Cardiac muscle cell (in vitro differentiated cells and primary cell): ENCODE results near the gene CST7. TPM values are rescaled to one million over a fixed set of nuclear protein-coding genes. Genes with fewer than 3 reads are reported as not detected.
A peak's percentile ranks its signal among the peaks of the same experiment; 100 is the strongest.

ENCODE experiments used
- DNase-seq, 2 donors: peaks; one replicate each; pipeline versions ENCODE4 v3.0.0 to v3.0.0-alpha.2; 2010 to 2017; ENCODE audit warnings: low read depth in 1 of 2, low spot score in 1 of 2
- H3K27ac ChIP-seq: fragments of 200-600 bp; sonication (generic); 2 replicates; pipeline ENCODE4 v1.5.1; 2016
- H3K27me3 ChIP-seq: fragments of 200-600 bp; sonication (generic); 2 replicates; pipeline ENCODE4 v1.6.0; 2016; ENCODE audit warnings: control low read depth
- H3K36me3 ChIP-seq: fragments of 200-600 bp; sonication (generic); 2 replicates; pipeline ENCODE4 v1.5.1; 2016; ENCODE audit warnings: control low read depth
- H3K4me1 ChIP-seq: fragments of 200-600 bp; sonication (generic); 2 replicates; pipeline ENCODE4 v1.8.1; 2017; ENCODE audit warnings: low read depth, mild to moderate bottlenecking, mixed run types
- H3K4me3 ChIP-seq: fragments of 200-600 bp; sonication (generic); 2 replicates; pipeline ENCODE4 v1.5.1; 2016; ENCODE audit warnings: mild to moderate bottlenecking
- H3K9me3 ChIP-seq: fragments of 200-600 bp; sonication (generic); 2 replicates; pipeline ENCODE4 v1.5.1; 2017; ENCODE audit warnings: low read depth, mild to moderate bottlenecking, control low read depth
- CTCF ChIP-seq: IDR thresholded peaks from 2 replicates; pipeline ENCODE4 v1.5.1; 2012; ENCODE audit warnings: low read depth, mild to moderate bottlenecking, low read length
- polyA plus RNA-seq: library from polyadenylated mRNA; unstranded; fragments of >200 nt; fragmentation: Nextera tagmentation; extraction: Ambion mirVana; gene quantifications from 2 replicates; pipeline ENCODE4 v1.2.1, GENCODE V29; 2016
- total RNA-seq: library from RNA; depleted of rRNA; stranded (reverse); fragments of >200 nt; gene quantifications from 2 replicates; pipeline ENCODE4 v1.2.3, GENCODE V29; 2016

Gene CST7
- total and polyA plus RNA-seq, 2 experiments from 2014 or later: 0.20 TPM; not detected in 1

DNA sequence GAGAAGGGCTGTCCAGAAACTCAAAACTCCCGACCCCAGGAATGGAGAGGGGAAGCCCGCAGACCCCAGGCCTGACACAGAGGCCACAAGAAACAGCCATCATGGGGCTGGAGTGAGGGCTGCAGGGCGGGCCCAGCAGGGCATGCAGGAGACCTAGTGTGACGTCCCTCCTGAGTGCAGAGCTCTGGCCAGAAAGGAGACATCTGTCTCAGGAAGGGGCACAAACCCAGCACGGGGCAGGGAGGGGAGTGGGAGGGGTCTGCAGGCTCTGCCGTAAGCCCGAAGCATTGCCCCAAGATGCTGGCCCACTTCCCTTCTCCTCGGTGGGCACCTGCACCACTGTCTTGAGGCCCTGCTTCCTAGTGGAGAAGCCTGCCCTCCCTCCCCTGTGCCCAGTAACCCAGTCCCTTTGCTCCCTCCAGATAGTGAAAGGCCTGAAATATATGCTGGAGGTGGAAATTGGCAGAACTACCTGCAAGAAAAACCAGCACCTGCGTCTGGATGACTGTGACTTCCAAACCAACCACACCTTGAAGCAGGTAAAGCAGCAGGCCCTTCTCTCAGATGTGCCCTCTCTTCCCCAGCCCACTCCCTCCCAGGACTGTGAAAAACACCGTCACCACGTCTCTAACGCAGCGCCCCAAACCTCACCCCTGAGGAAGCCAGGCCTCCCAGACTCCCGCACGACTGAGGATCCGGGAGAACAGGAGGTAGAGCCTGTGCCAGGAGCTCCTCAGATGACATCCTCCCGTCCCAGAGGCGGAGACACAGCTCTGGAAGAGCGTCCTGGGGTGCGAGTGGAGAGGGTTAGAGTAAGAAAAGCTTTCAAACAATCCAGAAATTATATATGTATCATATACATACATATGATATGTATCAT lies 9.7 kb downstream of the CST7 start:
- H3K36me3 ChIP-seq: no peaks in the 10 kb centered on the region
- H3K9me3 ChIP-seq: no peaks in the 10 kb centered on the region
- H3K4me3 ChIP-seq: no peak overlapping the region
- no peaks in the 10 kb centered on the region for H3K27me3 ChIP-seq
- no peaks in the 10 kb centered on the region for H3K4me1 ChIP-seq
- DNase-seq: no peak
- no peak for TF ChIP-seq CTCF
- H3K27ac ChIP-seq: no peak overlapping the region

DNA sequence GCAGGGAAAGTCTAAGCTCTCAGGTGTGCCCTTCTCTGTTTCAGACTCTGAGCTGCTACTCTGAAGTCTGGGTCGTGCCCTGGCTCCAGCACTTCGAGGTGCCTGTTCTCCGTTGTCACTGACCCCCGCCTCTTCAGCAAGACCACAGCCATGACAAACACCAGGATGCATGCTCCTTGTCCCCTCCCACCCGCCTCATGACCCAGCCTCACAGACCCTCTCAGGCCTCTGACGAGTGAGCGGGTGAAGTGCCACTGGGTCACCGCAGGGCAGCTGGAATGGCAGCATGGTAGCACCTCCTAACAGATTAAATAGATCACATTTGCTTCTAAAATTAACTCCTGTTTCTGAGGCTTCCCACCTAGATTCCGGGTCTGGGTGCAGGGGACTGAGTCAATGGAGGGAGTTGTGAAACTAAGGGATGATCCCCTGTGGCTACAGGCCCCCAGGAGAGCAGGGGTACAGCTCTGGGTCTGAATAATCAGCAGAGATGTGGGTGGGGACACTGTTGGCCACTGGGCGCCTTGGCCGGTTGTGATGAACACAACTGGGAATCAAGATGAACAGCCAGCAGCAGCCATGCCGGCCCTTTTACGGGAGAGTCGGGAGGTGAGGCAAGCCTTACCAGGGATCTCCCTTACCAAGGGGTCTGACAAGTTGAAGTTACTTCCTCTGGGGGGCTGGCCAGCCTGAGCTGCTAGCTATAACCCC lies 10.7 kb downstream of the CST7 start:
- H3K36me3 ChIP-seq: no peaks in the 10 kb centered on the region
- H3K9me3 ChIP-seq: no peaks in the 10 kb centered on the region
- peak overlapping the region; percentile 34 for H3K27ac ChIP-seq
- DNase-seq: peak in 1 of 2 donors; percentile 35
- TF ChIP-seq CTCF: no peak
- H3K27me3 ChIP-seq: no peaks in the 10 kb centered on the region
- H3K4me1 ChIP-seq: no peaks in the 10 kb centered on the region
- H3K4me3 ChIP-seq: no peak overlapping the region

DNA sequence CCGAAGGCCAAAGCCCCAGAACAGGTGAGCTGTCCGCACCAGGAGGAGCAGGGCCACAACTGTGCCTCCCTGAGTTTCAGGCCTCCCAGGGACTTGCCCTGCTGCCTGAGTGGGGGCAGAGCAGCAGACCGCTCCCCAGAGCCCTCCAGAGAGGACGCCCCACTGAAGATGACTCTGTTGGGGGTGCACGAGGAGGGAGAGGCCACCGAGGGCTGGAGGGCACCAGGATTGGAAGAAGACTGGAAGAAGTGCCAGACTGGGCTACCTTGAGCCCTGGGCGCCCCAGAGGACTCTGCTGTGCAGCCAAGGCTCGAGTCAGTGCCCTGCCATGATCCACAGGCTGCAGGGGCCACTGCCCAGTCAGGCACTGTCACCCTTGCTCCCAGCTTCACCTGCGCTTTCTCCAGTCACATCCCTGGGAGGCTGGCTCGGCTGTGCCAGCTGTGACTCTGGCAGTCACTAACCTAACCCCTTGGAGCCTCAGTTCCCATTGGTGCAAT lies 11.3 kb downstream of the CST7 start:
- Histone ChIP-seq H3K36me3 (no peaks in the 10 kb centered on the region), H3K9me3 (no peaks in the 10 kb centered on the region), H3K4me1 (no peaks in the 10 kb centered on the region), H3K4me3 (no peak overlapping the region), H3K27ac (peak overlapping the region; percentile 34), H3K27me3 (no peaks in the 10 kb centered on the region)
- no peak for TF ChIP-seq CTCF
- DNase-seq: no peak

- DNase-seq: no peak
- no peaks in the 10 kb centered on the region for H3K4me1 ChIP-seq
- no peak overlapping the region for H3K27ac ChIP-seq
- no peak overlapping the region for H3K4me3 ChIP-seq
- TF ChIP-seq CTCF: no peak
- H3K36me3 ChIP-seq: no peaks in the 10 kb centered on the region
- H3K9me3 ChIP-seq: no peaks in the 10 kb centered on the region
- H3K27me3 ChIP-seq: no peaks in the 10 kb centered on the region
Measured at GRCh38 chr20:24960861-24961260, 11.8 kb downstream of the CST7 start.

- no peaks in the 10 kb centered on the region for H3K27me3 ChIP-seq
- no peak for TF ChIP-seq CTCF
- H3K27ac ChIP-seq: no peak overlapping the region
- no peak overlapping the region for H3K4me3 ChIP-seq
- no peaks in the 10 kb centered on the region for H3K36me3 ChIP-seq
- no peaks in the 10 kb centered on the region for H3K9me3 ChIP-seq
- DNase-seq: no peak
- H3K4me1 ChIP-seq: no peaks in the 10 kb centered on the region
Measured at GRCh38 chr20:24961384-24962181, 12.5 kb downstream of the CST7 start.
